HG02763 (cell line): ENCODE measurements around the gene SIGLEC6.
"Not testable (repeated sequence)": the region's sequence is repeated elsewhere in the genome, so short reads cannot be mapped to it uniquely, and the experiment has no call there.

Source experiments
- ATAC-seq: cut with Tn5 transposase; IDR thresholded peaks from one replicate; pipeline ENCODE4 v1.9.1; 2021; ENCODE audit warnings: mild to moderate bottlenecking, moderate library complexity; ENCODE audit not compliant: unreplicated experiment

SIGLEC6 gene

DNA sequence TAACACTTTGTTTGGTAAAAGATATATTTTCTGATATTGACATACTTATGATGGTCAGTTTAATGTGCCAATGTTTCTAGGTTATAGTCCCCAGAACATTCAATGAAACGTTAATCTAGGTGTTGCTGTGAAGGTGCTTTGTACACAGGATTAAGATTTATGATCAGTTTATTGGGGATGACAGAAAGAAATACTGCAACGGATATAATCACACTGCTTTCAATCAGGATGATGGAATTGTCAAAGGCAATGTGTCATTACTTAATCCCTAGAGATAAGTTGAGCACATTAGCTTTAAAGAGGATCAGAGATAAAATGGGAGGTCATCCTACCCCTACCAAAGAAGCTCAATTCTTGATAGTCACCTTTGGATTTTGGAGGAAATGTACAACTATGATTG, 17.5 kb downstream of the SIGLEC6 start:
- ATAC-seq: no peak

DNA sequence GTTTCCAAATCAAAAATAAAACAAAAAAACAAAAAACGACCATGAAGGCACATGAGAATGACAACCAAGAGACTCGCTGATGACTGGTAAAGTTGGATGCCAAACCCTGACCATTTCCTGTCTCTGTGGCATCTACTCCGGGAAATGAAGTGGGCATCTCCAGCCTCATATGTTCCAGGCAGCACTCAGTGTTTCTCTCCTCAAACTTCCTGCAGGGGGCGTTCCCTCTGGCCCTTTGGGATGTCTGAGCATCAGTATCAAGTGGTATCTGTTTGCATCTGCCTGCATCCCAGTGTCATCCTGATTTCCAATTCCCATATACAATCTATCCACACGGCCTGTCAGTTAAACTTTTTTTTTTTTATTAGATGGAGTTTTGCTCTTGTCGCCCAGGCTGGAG, 20.1 kb downstream of the SIGLEC6 start:
- ATAC-seq: no peak

DNA sequence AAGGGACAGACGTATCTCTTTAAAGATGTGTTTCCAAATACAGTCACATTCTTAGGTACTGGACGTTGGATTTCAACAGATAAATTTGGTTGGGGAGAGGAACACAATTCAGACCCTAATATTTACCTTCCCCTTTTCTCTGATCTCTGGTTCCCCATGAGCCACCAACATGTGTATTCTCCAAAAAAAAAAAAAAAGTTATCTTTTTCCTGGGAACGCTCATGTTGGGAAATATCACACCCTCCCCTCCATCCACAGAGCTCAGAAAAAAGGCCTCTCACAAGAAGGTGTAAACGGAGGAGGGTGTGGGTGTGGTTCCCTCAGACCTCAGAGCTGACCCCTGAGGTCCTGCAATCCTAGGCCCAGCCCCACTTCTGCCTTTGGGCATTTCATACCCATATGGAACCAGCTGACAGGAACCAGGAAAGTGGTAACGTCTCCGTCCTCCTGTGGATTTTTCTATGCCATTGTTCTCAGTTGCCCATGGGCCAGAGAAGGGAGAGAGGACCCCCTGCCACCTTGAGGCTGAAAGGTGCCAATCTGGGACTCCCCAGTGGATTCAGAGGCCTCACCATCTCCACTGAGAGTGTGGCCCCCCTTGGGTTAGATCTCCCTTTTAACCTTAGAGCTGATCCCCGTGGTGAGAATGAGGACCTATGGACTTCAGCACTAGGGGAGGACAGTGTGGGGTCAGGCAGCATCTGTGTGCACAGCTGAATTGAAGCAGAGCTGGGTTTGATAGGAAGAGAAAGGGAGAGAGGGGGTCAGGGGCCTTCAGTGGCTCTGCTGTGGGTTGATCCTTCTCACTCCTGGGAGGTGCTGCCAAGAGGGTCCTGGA, 21.4 kb downstream of the SIGLEC6 start:
- ATAC-seq: no peak

DNA sequence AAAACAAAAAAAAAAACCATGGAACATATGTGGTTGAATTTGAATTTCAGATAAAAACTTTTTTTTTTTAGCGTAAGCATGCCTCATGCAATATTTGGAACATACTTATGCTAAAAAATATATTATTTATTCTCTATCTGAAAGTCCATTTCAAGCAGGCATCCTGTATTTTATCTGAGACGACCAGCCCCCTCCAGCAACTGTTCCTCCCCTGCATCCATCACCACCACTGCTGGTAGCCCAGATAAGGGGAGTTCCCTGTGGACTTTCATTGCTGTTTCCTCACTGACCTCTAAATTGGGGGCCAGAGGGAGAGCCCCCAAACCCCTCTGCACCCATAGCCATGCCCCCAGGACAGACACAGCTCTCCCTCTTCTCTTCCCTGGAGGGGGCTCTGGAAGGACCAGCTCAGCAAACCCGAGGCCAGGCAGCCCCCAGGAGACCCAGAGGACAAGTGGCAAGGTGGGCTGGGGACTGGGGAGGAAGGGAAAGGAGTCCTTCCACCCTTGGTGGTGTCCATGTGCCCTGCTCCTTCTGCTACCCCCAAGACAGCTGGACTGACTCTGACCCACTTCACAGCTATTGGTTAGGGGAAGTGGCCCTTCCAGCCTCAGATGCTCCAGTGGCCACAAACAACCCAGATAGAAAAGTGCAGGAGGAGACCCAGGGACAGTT, 23.3 kb downstream of the SIGLEC6 start:
- ATAC-seq: no peak

DNA sequence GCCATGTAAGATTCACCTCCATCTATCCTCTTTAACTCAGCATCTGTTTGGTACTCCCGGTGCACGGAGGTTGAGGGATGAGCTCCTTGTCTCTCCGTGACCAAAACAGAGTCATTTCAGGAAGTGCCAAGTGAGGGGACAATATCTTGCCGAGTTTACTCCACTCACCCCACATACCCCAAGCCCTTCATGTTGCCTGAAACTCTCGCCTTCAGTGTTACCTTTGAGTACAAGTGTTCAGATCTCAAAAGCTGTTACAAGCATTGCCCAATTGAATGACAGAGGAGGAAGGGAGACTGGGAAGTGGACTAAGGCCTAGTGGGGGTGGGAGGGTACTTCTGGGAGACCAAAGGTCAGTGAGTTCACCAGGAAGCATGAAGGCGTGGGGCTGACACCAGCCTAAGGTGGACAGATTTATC, 23.8 kb downstream of the SIGLEC6 start:
- ATAC-seq: no peak

DNA sequence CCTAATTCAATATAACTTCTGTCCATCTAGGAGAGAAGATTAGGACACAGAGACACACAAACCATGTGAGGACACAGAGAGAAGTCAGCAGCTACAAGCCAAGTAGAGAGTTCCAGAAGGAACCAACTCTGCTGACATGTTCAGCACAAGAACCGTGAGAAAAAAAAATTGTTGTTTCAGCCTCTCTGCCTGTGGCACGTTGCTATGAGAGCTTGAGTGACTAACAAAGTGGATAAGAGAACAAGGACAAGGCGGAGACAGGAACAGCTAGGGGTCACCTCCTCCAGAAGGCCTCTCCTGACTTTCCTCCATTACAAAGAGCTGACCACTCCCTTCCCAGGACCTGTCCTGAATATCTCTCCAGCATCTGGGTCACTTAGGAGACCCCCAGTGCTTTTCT, 24.3 kb downstream of the SIGLEC6 start:
- ATAC-seq: no peak

DNA sequence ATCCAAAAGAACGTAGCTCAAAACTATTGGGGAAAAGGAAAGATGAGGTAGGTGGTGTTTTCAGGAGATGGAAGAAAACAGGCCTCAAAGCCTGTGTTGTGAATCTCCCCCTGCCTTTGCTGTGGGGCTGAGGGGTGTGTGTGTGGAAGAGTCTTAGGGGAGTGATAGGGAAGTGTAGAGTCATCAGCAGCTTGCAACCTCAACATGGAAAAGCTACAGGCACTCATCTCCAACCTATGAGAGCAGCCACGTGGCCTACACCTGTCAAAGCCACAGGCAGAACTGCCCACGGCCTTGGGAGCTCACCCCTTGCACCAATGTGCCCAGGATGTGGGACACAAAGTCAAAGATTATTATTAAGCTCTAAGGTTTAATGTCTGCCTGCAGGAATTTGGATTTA, 25.6 kb downstream of the SIGLEC6 start:
- ATAC-seq: no peak

DNA sequence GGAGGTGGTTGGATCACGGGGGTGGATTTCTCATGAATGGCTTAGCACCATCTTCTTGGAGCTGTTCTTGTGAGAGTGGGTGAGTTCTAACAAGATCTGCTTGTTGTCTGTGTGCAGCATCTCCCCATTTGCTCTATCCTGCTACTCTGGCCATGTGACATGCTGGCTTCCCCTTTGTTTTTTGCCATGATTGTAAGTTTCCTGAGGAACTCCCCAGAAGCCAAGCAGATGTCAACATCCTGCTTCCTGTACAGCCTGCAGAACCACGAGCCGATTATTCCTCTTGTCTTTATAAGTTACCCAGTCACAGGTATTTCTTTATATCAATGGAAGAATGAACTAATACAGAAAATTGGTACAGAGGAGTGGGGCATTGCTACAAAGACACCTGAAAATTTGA, 27.6 kb downstream of the SIGLEC6 start:
- ATAC-seq: no peak

DNA sequence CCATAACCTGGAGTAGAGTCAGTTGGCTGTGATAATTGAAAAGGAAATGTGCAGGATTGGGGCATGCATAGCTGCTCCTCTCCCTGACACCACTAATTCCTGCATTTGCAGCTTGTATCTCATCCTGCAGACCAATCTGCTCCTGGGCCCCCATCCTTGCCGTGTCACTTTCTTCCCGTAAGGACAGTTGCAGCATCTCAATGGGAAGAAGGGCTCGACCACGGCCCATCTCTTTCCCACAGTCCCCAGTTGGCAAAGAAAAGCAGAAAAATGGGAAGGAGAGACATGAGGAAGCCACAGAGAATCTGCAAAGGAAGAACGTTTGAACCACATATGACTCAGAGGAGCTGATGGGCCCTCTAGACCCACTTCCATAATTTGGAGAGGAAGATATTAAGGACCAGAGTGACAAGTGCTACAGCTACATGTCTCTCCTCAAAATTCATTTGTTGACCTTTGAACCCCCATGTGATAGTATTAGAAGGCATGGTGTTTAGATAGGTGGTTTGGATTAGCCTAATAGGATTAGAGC, 28.1 kb downstream of the SIGLEC6 start:
- no peak for ATAC-seq

DNA sequence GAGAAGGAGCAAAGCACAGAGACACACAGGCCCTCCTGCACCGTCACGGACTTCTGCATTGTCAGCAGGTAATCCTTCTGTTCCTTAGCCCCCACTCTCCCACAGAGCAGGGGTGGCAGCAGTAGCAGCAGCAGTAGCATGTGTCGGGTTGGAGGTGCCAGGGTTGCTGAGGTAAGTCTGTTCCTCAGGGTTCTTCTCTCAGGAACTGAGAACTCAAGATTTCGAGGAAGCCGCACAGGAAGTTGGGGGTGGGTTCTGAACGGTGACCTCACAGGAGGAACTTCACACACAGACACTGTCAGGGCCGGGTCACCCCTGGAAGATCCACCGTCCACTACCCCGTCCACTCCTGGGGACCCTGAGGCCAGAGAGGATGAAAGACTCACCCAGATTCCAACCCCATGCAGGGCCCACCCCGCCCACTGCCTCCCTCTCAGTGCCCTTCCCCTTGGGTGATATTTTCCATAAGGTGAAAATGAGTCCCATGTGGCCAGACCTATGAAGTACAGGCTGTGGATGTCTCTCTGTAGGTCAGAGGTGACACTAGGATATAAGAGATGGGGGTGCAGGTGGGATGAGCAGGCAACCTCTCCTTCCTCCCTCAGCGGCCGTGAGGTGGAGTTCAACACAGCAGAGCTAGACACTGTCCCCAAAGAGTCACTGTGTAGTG, 29.7 kb downstream of the SIGLEC6 start, which contains the start of gene SIGLEC12:
Gene SIGLEC12 (minus strand): TSS at position 207 of the 670 bp plus-strand sequence. CDS start 67 bp downstream, at position 140.
- ATAC-seq: no peak

DNA sequence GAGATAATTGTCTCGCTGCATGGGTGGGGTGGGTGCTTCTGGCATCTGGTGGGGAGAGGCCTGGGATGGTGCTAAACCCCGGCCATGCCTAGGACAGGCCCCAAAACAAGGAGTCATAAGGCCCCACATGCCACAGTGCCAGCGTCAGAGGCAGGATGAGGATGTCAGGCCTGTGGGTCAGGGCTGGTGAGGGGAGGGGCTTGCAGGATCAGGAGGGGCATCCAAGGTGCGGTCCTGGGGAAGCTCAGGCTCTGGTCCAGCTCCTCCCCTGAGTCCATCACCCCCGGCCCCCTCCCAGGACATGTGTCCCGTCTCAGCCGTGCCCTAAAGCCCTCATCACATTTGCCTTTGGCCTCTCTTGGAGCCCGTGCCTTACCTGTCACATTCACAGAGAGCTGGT, 30.5 kb downstream of the SIGLEC6 start:
- not testable (repeated sequence) for ATAC-seq

DNA sequence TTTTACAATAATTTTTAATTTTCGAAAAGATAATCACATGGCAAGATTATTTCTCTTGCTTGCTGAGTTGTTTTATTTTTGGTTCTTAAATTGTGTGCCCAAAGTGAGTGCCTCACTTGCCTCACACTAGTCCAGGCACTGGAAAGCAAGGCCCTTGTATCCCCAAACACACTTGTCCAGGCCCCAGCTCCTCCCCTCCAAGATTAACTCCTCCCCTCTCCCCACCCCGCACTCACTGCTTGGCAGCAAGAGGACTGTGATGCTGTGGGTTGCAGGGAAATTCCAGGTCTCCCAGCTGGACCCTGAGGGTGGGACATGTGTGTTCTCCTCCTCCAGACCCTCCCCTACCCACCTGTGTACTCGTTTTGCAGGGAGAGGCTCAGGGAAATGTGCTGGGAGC, 33.8 kb downstream of the SIGLEC6 start:
- no peak for ATAC-seq

DNA sequence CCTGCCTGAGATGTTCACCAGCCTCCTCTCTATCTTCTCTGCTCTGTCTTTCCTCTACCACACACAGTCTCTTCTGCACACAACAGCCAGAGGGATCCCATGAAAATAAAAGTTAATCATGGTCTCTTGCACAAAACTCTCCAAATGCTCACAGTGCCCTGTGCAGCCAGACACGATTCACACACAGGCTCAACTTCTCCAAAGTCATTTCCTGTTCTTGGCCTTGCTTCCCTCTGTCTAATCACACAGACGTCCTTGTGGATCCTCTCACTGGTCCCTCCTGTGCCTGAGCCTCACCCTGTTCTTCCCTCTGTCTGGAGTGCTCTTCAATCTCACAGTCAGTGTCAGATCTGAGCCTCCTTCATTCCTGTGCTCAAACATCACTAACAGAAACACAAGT, 37.7 kb downstream of the SIGLEC6 start:
- ATAC-seq: no peak

DNA sequence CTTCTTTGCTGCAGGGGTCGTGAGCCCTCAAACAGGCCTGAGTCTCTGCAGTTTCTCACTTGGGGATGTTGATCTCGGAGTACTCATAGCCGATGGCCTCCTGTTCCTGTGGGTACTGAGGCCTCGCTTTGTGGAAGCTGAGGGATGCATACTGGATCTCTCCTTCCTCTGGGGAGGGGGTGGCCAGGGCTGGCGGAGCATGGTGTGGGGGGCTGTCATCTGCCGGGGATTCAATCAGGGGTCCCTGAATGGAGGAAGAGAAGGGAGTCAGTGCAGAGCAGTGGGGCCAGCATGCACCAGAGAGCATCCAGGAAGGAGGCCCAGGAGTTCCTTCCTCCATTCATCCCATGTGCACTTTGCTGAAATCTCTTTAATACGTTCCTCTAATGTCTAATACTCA, 39.9 kb downstream of the SIGLEC6 start:
- no peak for ATAC-seq

DNA sequence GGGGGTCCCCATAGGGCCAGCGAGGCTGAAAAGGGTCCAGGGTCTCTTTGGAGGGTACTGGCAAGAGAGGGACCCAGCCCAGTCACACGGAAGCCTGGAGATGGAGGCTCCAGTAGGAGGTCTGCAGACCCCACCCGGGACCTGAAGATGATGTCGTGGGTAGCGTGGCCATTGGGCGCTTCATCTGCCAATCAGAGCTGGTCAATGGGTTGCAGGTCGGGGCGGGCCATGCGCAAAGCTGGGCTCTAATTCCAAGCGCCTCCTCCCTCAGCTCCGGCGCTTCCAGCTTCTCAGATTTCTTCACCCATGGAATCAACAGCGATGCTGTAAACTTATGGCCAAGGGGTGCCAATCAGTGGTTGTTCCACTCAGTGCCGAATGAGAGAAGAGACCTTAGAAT, 40.8 kb downstream of the SIGLEC6 start:
- ATAC-seq: no peak

DNA sequence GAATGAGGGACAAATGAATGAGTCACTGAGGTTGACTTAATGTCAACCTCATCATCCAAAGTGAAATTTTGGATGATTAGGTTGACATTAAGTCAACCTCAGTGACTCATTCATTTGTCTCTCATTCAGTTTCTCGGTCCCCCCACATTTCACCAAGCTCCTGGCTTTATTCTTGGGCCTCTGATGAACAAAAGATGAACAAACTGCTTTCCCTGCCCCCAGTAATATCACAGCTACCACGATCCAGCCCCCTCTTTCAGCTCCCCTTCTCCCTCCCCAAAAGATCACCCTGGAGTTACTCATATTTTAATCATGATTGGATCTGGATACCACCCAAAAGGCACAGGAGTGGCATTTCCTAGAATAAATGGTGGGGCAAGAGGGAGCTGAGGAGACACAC, 42.4 kb downstream of the SIGLEC6 start:
- ATAC-seq: no peak

DNA sequence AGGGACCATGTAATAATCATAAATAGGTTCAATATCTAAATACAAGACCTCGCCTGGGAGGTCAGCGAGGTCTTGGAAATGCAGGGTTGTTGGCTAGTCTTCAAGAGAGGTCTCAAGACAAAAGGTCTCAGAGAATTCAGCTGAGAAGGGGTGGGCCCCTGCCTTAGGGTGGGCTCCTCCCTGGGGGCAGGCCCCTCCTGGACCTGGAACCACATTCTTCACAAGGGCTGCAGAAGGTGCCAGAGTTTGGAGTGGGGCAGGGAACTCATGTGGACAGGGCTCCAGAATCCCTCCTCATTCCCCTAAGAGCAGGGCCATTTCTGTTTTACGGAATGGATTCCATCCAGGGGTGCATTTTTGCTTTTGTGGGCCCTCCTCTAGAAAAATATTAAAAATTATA, 43.0 kb downstream of the SIGLEC6 start:
- ATAC-seq: no peak

DNA sequence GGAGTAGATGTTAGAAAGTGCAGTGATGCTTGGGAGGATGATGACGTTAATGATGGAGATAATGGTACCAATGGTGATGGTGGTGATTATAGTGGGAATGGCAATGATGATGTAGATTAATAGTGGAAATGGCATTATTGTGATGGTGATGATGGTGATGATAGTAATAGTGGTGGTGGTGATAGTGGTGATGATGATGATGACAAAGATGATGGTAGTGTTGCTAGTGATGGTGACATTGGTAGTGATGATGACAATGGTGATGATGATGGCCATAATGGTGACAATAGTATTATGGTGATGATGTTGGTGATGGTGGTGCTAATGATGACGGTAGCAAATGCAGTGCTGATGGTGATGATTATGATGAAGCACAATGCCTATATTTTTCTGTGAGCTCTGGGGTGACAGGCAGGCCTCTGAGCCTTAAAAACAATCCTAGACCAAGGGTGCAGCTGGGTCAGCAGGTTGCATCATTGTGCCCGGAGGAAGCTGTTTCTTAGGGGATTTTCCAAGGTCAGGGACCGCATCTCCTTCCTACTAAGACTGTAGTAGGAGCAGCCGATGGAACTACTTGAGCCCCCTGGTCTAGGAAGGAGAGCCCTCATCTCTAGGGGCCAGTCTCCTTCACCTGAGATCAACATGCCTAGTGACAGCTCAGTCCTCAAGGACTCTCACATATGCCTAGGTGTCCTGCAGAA, 45.4 kb downstream of the SIGLEC6 start:
- no peak for ATAC-seq

DNA sequence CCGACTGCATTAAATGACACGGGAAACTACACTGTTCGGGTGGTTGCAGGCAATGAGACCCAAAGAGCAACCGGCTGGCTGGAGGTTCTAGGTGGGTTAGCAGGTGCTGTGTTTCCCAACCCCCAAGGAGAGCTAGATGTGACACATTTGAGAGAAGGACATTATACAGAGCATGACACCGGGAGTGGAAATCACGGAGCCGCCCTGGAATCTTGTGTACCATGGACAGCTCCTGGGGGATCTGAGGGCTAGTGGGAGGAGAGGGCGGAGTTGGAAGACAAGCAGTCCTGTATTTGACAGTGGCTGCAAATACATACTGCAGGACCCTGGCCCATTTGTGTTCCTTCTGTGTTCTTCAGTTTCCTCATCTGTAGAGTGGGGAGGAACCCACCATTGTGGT, 50.9 kb downstream of the SIGLEC6 start:
- no peak for ATAC-seq

DNA sequence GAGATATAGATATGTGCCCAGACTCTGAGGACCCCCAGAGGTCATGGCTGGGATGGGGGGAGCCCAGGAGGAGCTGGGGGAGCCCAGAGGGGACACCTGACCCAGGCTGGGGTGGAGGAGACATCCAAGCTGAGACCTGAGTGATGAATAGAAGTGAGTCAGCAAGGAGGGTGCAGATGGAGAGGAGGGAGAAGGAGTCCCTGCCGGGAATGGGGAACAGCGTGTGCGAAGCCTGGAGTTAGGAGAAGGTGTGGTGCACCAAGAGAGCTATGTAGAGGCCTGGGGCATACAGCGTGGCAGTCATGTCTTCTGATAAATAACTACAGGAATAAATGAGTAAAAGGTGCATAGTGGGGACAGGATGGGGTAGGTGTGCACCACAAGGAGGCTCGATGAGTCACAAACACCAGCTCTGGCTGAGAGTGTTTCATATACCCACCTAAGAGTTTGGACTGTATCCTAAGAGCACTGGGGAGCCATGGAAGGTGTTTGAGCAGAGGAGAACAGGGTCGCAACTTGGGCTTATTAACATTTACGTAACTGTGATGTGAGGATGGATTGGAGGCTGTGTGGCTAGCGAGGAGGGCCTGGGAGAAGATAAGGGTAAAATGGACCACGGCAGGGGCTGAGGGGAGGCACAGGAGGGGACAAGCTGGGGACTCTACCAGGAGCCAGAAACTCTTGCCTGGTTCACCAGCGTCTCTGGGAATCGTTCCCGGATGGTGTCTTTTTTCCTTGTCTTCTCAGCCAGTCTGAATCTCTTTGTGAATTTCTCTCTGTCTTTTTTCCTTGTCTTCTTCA, 51.7 kb downstream of the SIGLEC6 start:
- no peak for ATAC-seq
